Measurements from ENCODE around the gene SYT8.

- TF ChIP-seq POLR2AphosphoS5 (IDR thresholded peaks at IDR 0.05; ENCODE audit: low read depth, low read length) (no peak), POLR2A (IDR thresholded peaks at IDR 0.05; ENCODE audit: low read depth, low read length) (no peak), SPI1 (IDR thresholded peaks at IDR 0.05; ENCODE audit: low read depth, low read length) (no peak)
These were observed 45.3 kb downstream of the SYT8 start for GRCh38 chr11:1879941-1880720.

Measured in GM12891 (cell line).